ENCODE data around the gene PRKCZ. TPM values are rescaled to one million over a fixed set of nuclear protein-coding genes. Genes with fewer than 3 reads are reported as not detected.

The PRKCZ gene
- total RNA-seq, 1 donor from 2014 or later = 32.6 TPM

GRCh38 chr1:2148691-2149090, 98.5 kb downstream of the PRKCZ start:
- Histone ChIP-seq H3K4me1 (ENCODE audit: insufficient read depth, low read length) (no peaks in the 10 kb centered on the region), H3K79me2 (ENCODE audit: insufficient read depth, low read length) (no peaks in the 10 kb centered on the region), H3K27ac (ENCODE audit: low read depth, low read length) (no peak overlapping the region), H4K20me1 (ENCODE audit: insufficient read depth, low read length) (no peaks in the 10 kb centered on the region), H3K36me3 (ENCODE audit: insufficient read depth, low read length) (no peaks in the 10 kb centered on the region), H3K4me3 (ENCODE audit: insufficient read depth, low read depth, low read length) (no peak overlapping the region), H3K4me2 (ENCODE audit: low read length) (no peak overlapping the region), H3K27me3 (ENCODE audit: insufficient read depth, low read length) (no peaks in the 10 kb centered on the region), H2AFZ (ENCODE audit: low read depth, low read length) (no peak overlapping the region), H3K9me3 (ENCODE audit: insufficient read depth, low read depth, low read length) (no peaks in the 10 kb centered on the region), H3K9ac (ENCODE audit: low read length) (no peak overlapping the region)
- no peak for FAIRE-seq
- no peak overlapping the region for H3K4me3 Mint-ChIP-seq (ENCODE audit: unreplicated experiment)
- no peaks in the 10 kb centered on the region for H3K4me1 Mint-ChIP-seq (ENCODE audit: low read depth, unreplicated experiment)
- H3K27me3 Mint-ChIP-seq (ENCODE audit: low read depth, unreplicated experiment) = no peaks in the 10 kb centered on the region
- H3K9me3 Mint-ChIP-seq (ENCODE audit: unreplicated experiment) = no peaks in the 10 kb centered on the region
- H3K27ac Mint-ChIP-seq (ENCODE audit: unreplicated experiment) = no peak overlapping the region
- peaks cover 8% of the 10 kb centered on the region for H3K36me3 Mint-ChIP-seq (ENCODE audit: low read depth, unreplicated experiment)
- TF ChIP-seq CTCF (IDR thresholded peaks at IDR 0.05; ENCODE audit: insufficient read depth, low read depth, low read length) (no peak), EZH2 (IDR thresholded peaks at IDR 0.05; ENCODE audit: insufficient read depth, low read length) (no peak)
- DNase-seq (ENCODE audit: low read depth) = no peak

GRCh38 chr1:2150801-2151200, 100.6 kb downstream of the PRKCZ start:
- Mint-ChIP-seq H3K27ac (ENCODE audit: unreplicated experiment) (no peak overlapping the region), H3K4me1 (ENCODE audit: low read depth, unreplicated experiment) (no peaks in the 10 kb centered on the region), H3K9me3 (ENCODE audit: unreplicated experiment) (peaks cover 2% of the 10 kb centered on the region), H3K36me3 (ENCODE audit: low read depth, unreplicated experiment) (peaks cover 8% of the 10 kb centered on the region), H3K4me3 (ENCODE audit: unreplicated experiment) (no peak overlapping the region), H3K27me3 (ENCODE audit: low read depth, unreplicated experiment) (no peaks in the 10 kb centered on the region)
- peaks cover 6% of the 10 kb centered on the region for H4K20me1 ChIP-seq (ENCODE audit: insufficient read depth, low read length)
- no peak overlapping the region for H3K4me2 ChIP-seq (ENCODE audit: low read length)
- H3K9me3 ChIP-seq (ENCODE audit: insufficient read depth, low read depth, low read length) = no peaks in the 10 kb centered on the region
- TF ChIP-seq CTCF (IDR thresholded peaks at IDR 0.05; ENCODE audit: insufficient read depth, low read depth, low read length) = no peak
- TF ChIP-seq EZH2 (IDR thresholded peaks at IDR 0.05; ENCODE audit: insufficient read depth, low read length) = no peak
- FAIRE-seq (no peak), DNase-seq (ENCODE audit: low read depth) (no peak)
- no peaks in the 10 kb centered on the region for H3K36me3 ChIP-seq (ENCODE audit: insufficient read depth, low read length)
- no peak overlapping the region for H2AFZ ChIP-seq (ENCODE audit: low read depth, low read length)
- no peaks in the 10 kb centered on the region for H3K79me2 ChIP-seq (ENCODE audit: insufficient read depth, low read length)
- H3K27ac ChIP-seq (ENCODE audit: low read depth, low read length) = no peak overlapping the region
- no peak overlapping the region for H3K4me3 ChIP-seq (ENCODE audit: insufficient read depth, low read depth, low read length)
- no peaks in the 10 kb centered on the region for H3K27me3 ChIP-seq (ENCODE audit: insufficient read depth, low read length)
- no peaks in the 10 kb centered on the region for H3K4me1 ChIP-seq (ENCODE audit: insufficient read depth, low read length)
- H3K9ac ChIP-seq (ENCODE audit: low read length) = no peak overlapping the region

- Mint-ChIP-seq H3K9me3 (ENCODE audit: unreplicated experiment) (peaks cover 2% of the 10 kb centered on the region), H3K4me1 (ENCODE audit: low read depth, unreplicated experiment) (no peaks in the 10 kb centered on the region), H3K27ac (ENCODE audit: unreplicated experiment) (no peak overlapping the region), H3K36me3 (ENCODE audit: low read depth, unreplicated experiment) (peaks cover 6% of the 10 kb centered on the region), H3K4me3 (ENCODE audit: unreplicated experiment) (no peak overlapping the region), H3K27me3 (ENCODE audit: low read depth, unreplicated experiment) (no peaks in the 10 kb centered on the region)
- H4K20me1 ChIP-seq (ENCODE audit: insufficient read depth, low read length) = peaks cover 6% of the 10 kb centered on the region
- H3K27ac ChIP-seq (ENCODE audit: low read depth, low read length) = no peak overlapping the region
- H3K4me3 ChIP-seq (ENCODE audit: insufficient read depth, low read depth, low read length) = no peak overlapping the region
- no peaks in the 10 kb centered on the region for H3K79me2 ChIP-seq (ENCODE audit: insufficient read depth, low read length)
- FAIRE-seq = no peak
- H3K4me2 ChIP-seq (ENCODE audit: low read length) = no peak overlapping the region
- no peak for DNase-seq (ENCODE audit: low read depth)
- H3K27me3 ChIP-seq (ENCODE audit: insufficient read depth, low read length) = no peaks in the 10 kb centered on the region
- no peak overlapping the region for H2AFZ ChIP-seq (ENCODE audit: low read depth, low read length)
- no peaks in the 10 kb centered on the region for H3K9me3 ChIP-seq (ENCODE audit: insufficient read depth, low read depth, low read length)
- H3K9ac ChIP-seq (ENCODE audit: low read length) = no peak overlapping the region
- H3K4me1 ChIP-seq (ENCODE audit: insufficient read depth, low read length) = no peaks in the 10 kb centered on the region
- TF ChIP-seq EZH2 (IDR thresholded peaks at IDR 0.05; ENCODE audit: insufficient read depth, low read length) (no peak), CTCF (IDR thresholded peaks at IDR 0.05; ENCODE audit: insufficient read depth, low read depth, low read length) (no peak)
- H3K36me3 ChIP-seq (ENCODE audit: insufficient read depth, low read length) = no peaks in the 10 kb centered on the region
Measured at GRCh38 chr1:2151252-2151651, 101.0 kb downstream of the PRKCZ start.

All from astrocyte (in vitro differentiated cells and primary cell).